ENCODE data around the gene TAB2.

The TAB2 gene

GRCh38 chr6:149331043-149331807, 13.7 kb downstream of the TAB2 start:
- no peak for TF ChIP-seq CTCF (IDR thresholded peaks at IDR 0.05; ENCODE audit: insufficient read depth, low read depth, low read length, missing control alignments)
- H3K4me3 ChIP-seq (ENCODE audit: low read length), result no peak overlapping the region
- peak; percentile 56 for DNase-seq (ENCODE audit: low read depth)

- DNase-seq (ENCODE audit: low read depth), result no peak
- H3K4me3 ChIP-seq (ENCODE audit: low read length), result no peak overlapping the region
- TF ChIP-seq CTCF (IDR thresholded peaks at IDR 0.05; ENCODE audit: insufficient read depth, low read depth, low read length, missing control alignments), result no peak
Observed at GRCh38 chr6:149331871-149332270, 14.4 kb downstream of the TAB2 start.

- TF ChIP-seq CTCF (IDR thresholded peaks at IDR 0.05; ENCODE audit: insufficient read depth, low read depth, low read length, missing control alignments), result no peak
- DNase-seq (ENCODE audit: low read depth), result no peak
- H3K4me3 ChIP-seq (ENCODE audit: low read length), result no peak overlapping the region
Observed at GRCh38 chr6:149332602-149333265, 15.2 kb downstream of the TAB2 start.

- TF ChIP-seq CTCF (IDR thresholded peaks at IDR 0.05; ENCODE audit: insufficient read depth, low read depth, low read length, missing control alignments), result no peak
- no peak overlapping the region for H3K4me3 ChIP-seq (ENCODE audit: low read length)
- no peak for DNase-seq (ENCODE audit: low read depth)
Observed at GRCh38 chr6:149333266-149333620, 15.7 kb downstream of the TAB2 start.

- peak; percentile 74 for DNase-seq (ENCODE audit: low read depth)
- TF ChIP-seq CTCF (IDR thresholded peaks at IDR 0.05; ENCODE audit: insufficient read depth, low read depth, low read length, missing control alignments), result no peak
- H3K4me3 ChIP-seq (ENCODE audit: low read length), result no peak overlapping the region
Observed at GRCh38 chr6:149334201-149334600, 16.7 kb downstream of the TAB2 start.

GRCh38 chr6:149334682-149335160, 17.2 kb downstream of the TAB2 start:
- no peak overlapping the region for H3K4me3 ChIP-seq (ENCODE audit: low read length)
- peak; percentile 90 for DNase-seq (ENCODE audit: low read depth)
- no peak for TF ChIP-seq CTCF (IDR thresholded peaks at IDR 0.05; ENCODE audit: insufficient read depth, low read depth, low read length, missing control alignments)

Data from epithelial cell of esophagus (primary cell).